ENCODE data around the gene BBS4.

BBS4 gene

DNA sequence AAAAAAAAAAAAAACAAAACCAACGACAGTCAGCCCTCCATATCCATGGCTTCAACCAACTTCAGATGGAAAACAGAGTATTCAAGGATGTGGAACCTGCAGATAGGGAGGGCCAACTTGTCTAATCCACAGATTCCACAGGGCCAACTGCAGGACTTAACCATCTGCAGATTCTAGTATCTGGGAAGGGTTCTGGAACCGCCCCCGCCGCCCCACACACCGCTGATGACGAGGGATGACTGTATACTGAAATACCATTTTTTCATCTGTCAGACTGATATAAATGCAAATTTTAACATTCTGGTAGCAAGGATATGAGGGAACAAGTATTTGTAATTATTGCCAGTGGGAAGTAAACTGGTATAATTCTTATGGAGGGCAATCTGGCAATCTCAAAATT lies 68.1 kb downstream of the BBS4 start:
- POLR2A ChIA-PET = no interaction called here
- CTCF ChIA-PET = interaction anchor here (0.6 to 2.0 kb wide), 3 partner anchors 32 to 487 kb away, joined by 3 to 10 read pairs (median 3); no protein-coding TSS in a partner anchor

DNA sequence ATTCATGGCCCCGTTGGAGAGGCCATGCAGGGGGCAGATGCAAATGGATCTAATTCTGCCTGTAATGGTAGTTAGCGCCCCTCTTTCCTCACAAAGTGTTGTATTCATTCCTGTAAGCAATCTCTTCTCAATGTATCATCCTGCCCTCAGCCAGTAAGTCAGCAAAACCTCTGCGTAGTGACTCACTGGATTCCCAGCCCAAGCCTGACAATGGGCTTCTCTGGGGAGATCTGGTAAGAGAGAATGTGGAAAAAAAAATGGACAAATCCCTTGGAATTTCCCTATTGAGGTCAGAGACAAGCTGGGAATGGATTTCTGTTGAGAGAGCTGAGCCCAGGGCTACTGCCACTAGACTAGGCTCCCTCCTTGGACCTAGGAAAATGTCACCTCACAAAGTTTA lies 72.2 kb downstream of the BBS4 start:
- POLR2A ChIA-PET = no interaction called here
- Histone ChIP-seq H3K36me3 (ENCODE audit: control insufficient read depth in 2 of 2, insufficient read depth in 1 of 2, low read length in 2 of 2) (peaks cover 22 to 84% of the 10 kb centered on the region in 2 experiments), H3K4me1 (ENCODE audit: control insufficient read depth, insufficient read depth, low read length) (no peaks in the 10 kb centered on the region), H3K4me3 (ENCODE audit: low read depth, low read length) (no peak overlapping the region), H3K27ac (ENCODE audit: extremely low read depth, low read depth, low read length) (no peak overlapping the region), H3K9me3 (ENCODE audit: control insufficient read depth, insufficient read depth, low read depth, low read length) (no peaks in the 10 kb centered on the region)
- CTCF ChIA-PET = interaction anchor here (0.8 kb wide), 1 partner anchor 18 kb away, joined by 3 read pairs; no protein-coding TSS in a partner anchor
- TF ChIP-seq GLI2 (tag by site-specific recombination; IDR thresholded peaks at IDR 0.05; ENCODE audit: borderline replicate concordance, low read depth) (no peak), ZNF112 (tag by site-specific recombination; IDR thresholded peaks at IDR 0.05) (no peak), SALL2 (tag by site-specific recombination; IDR thresholded peaks at IDR 0.05; ENCODE audit: borderline replicate concordance) (no peak), ZNF521 (tag by site-specific recombination; IDR thresholded peaks at IDR 0.05) (no peak), GLIS2 (tag by site-specific recombination; IDR thresholded peaks at IDR 0.05) (no peak), ZNF660 (tag by site-specific recombination; IDR thresholded peaks at IDR 0.05) (no peak), ZNF473 (tag by site-specific recombination; IDR thresholded peaks at IDR 0.05) (no peak), ZNF558 (tag by site-specific recombination; IDR thresholded peaks at IDR 0.05) (no peak)
- TF ChIP-seq, protein P1, sequence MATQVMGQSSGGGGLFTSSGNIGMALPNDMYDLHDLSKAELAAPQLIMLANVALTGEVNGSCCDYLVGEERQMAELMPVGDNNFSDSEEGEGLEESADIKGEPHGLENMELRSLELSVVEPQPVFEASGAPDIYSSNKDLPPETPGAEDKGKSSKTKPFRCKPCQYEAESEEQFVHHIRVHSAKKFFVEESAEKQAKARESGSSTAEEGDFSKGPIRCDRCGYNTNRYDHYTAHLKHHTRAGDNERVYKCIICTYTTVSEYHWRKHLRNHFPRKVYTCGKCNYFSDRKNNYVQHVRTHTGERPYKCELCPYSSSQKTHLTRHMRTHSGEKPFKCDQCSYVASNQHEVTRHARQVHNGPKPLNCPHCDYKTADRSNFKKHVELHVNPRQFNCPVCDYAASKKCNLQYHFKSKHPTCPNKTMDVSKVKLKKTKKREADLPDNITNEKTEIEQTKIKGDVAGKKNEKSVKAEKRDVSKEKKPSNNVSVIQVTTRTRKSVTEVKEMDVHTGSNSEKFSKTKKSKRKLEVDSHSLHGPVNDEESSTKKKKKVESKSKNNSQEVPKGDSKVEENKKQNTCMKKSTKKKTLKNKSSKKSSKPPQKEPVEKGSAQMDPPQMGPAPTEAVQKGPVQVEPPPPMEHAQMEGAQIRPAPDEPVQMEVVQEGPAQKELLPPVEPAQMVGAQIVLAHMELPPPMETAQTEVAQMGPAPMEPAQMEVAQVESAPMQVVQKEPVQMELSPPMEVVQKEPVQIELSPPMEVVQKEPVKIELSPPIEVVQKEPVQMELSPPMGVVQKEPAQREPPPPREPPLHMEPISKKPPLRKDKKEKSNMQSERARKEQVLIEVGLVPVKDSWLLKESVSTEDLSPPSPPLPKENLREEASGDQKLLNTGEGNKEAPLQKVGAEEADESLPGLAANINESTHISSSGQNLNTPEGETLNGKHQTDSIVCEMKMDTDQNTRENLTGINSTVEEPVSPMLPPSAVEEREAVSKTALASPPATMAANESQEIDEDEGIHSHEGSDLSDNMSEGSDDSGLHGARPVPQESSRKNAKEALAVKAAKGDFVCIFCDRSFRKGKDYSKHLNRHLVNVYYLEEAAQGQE (tag by site-specific recombination; IDR thresholded peaks at IDR 0.05) = no peak
- TF ChIP-seq, protein P2, sequence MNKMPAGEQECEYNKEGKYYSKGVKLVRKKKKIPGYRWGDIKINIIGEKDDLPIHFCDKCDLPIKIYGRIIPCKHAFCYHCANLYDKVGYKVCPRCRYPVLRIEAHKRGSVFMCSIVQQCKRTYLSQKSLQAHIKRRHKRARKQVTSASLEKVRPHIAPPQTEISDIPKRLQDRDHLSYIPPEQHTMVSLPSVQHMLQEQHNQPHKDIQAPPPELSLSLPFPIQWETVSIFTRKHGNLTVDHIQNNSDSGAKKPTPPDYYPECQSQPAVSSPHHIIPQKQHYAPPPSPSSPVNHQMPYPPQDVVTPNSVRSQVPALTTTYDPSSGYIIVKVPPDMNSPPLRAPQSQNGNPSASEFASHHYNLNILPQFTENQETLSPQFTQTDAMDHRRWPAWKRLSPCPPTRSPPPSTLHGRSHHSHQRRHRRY (tag by site-specific recombination; IDR thresholded peaks at IDR 0.05) = no peak
- TF ChIP-seq, protein P3, sequence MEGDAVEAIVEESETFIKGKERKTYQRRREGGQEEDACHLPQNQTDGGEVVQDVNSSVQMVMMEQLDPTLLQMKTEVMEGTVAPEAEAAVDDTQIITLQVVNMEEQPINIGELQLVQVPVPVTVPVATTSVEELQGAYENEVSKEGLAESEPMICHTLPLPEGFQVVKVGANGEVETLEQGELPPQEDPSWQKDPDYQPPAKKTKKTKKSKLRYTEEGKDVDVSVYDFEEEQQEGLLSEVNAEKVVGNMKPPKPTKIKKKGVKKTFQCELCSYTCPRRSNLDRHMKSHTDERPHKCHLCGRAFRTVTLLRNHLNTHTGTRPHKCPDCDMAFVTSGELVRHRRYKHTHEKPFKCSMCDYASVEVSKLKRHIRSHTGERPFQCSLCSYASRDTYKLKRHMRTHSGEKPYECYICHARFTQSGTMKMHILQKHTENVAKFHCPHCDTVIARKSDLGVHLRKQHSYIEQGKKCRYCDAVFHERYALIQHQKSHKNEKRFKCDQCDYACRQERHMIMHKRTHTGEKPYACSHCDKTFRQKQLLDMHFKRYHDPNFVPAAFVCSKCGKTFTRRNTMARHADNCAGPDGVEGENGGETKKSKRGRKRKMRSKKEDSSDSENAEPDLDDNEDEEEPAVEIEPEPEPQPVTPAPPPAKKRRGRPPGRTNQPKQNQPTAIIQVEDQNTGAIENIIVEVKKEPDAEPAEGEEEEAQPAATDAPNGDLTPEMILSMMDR (tag by site-specific recombination; IDR thresholded peaks at IDR 0.05) = no peak
- TF ChIP-seq, protein P4, sequence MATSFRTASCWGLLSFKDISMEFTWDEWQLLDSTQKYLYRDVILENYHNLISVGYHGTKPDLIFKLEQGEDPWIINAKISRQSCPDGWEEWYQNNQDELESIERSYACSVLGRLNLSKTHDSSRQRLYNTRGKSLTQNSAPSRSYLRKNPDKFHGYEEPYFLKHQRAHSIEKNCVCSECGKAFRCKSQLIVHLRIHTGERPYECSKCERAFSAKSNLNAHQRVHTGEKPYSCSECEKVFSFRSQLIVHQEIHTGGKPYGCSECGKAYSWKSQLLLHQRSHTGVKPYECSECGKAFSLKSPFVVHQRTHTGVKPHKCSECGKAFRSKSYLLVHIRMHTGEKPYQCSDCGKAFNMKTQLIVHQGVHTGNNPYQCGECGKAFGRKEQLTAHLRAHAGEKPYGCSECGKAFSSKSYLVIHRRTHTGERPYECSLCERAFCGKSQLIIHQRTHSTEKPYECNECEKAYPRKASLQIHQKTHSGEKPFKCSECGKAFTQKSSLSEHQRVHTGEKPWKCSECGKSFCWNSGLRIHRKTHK (tag by site-specific recombination; IDR thresholded peaks at IDR 0.05) = no peak

More for the DNA sequence above, 68.1 kb downstream of the BBS4 start:
- Histone ChIP-seq H3K27ac (ENCODE audit: extremely low read depth, low read depth, low read length) (no peak overlapping the region), H3K9me3 (ENCODE audit: control insufficient read depth, insufficient read depth, low read depth, low read length) (no peaks in the 10 kb centered on the region), H3K36me3 (ENCODE audit: control insufficient read depth in 2 of 2, insufficient read depth in 1 of 2, low read length in 2 of 2) (peaks cover 4 to 77% of the 10 kb centered on the region in 2 experiments), H3K4me3 (ENCODE audit: low read depth, low read length) (no peak overlapping the region), H3K4me1 (ENCODE audit: control insufficient read depth, insufficient read depth, low read length) (no peaks in the 10 kb centered on the region)
- TF ChIP-seq ZNF530 (tag by site-specific recombination; IDR thresholded peaks at IDR 0.05; ENCODE audit: low read depth) (no peak), SALL2 (tag by site-specific recombination; IDR thresholded peaks at IDR 0.05; ENCODE audit: borderline replicate concordance) (no peak), ZNF366 (tag by site-specific recombination; conservative IDR thresholded peaks at IDR 0.05) (no peak), ZNF843 (tag by site-specific recombination; IDR thresholded peaks at IDR 0.05) (no peak), ZNF350 (tag by site-specific recombination; IDR thresholded peaks at IDR 0.05) (no peak), ZNF138 (tag by site-specific recombination; IDR thresholded peaks at IDR 0.05; ENCODE audit: borderline replicate concordance) (no peak), ZFP3 (tag by site-specific recombination; IDR thresholded peaks at IDR 0.05; ENCODE audit: low read depth) (no peak), ZNF341 (tag by site-specific recombination; IDR thresholded peaks at IDR 0.05; ENCODE audit: low read depth) (no peak)
- TF ChIP-seq, protein P5, sequence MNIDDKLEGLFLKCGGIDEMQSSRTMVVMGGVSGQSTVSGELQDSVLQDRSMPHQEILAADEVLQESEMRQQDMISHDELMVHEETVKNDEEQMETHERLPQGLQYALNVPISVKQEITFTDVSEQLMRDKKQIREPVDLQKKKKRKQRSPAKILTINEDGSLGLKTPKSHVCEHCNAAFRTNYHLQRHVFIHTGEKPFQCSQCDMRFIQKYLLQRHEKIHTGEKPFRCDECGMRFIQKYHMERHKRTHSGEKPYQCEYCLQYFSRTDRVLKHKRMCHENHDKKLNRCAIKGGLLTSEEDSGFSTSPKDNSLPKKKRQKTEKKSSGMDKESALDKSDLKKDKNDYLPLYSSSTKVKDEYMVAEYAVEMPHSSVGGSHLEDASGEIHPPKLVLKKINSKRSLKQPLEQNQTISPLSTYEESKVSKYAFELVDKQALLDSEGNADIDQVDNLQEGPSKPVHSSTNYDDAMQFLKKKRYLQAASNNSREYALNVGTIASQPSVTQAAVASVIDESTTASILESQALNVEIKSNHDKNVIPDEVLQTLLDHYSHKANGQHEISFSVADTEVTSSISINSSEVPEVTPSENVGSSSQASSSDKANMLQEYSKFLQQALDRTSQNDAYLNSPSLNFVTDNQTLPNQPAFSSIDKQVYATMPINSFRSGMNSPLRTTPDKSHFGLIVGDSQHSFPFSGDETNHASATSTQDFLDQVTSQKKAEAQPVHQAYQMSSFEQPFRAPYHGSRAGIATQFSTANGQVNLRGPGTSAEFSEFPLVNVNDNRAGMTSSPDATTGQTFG (tag by site-specific recombination; IDR thresholded peaks at IDR 0.05; ENCODE audit: borderline replicate concordance) = no peak
- TF ChIP-seq, protein P6, sequence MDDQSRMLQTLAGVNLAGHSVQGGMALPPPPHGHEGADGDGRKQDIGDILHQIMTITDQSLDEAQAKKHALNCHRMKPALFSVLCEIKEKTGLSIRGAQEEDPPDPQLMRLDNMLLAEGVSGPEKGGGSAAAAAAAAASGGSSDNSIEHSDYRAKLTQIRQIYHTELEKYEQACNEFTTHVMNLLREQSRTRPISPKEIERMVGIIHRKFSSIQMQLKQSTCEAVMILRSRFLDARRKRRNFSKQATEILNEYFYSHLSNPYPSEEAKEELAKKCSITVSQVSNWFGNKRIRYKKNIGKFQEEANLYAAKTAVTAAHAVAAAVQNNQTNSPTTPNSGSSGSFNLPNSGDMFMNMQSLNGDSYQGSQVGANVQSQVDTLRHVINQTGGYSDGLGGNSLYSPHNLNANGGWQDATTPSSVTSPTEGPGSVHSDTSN (CRISPR knock-in tag; IDR thresholded peaks at IDR 0.05) = no peak
